Neuronal stem cell (in vitro differentiated cells): ENCODE measurements around the gene TXLNB.
"Not testable (repeated sequence)": the region's sequence is repeated elsewhere in the genome, so short reads cannot be mapped to it uniquely, and the experiment has no call there.

Experiments used
- DNase-seq: peaks from one replicate; pipeline ENCODE4 v3.0.0-alpha.2; 2013; ENCODE audit warnings: low spot score
- H2AFZ ChIP-seq: one replicate; pipeline ENCODE4 v1.6.1; 2013; ENCODE audit warnings: mild to moderate bottlenecking, low read length, inconsistent platforms
- H2AK5ac ChIP-seq: 2 replicates; pipeline ENCODE4 v1.6.1; 2013; ENCODE audit warnings: low read depth, mild to moderate bottlenecking, inconsistent platforms, low read length, moderate library complexity, mixed read lengths
- H2BK120ac ChIP-seq: 2 replicates; pipeline ENCODE4 v1.6.1; 2013; ENCODE audit warnings: low read depth, mild to moderate bottlenecking, inconsistent platforms, low read length, moderate library complexity, mixed read lengths
- H2BK12ac ChIP-seq: one replicate; pipeline ENCODE4 v1.6.1; 2013; ENCODE audit warnings: low read length, inconsistent platforms
- H2BK15ac ChIP-seq: 2 replicates; pipeline ENCODE4 v1.6.1; 2013; ENCODE audit warnings: mild to moderate bottlenecking, low read length, inconsistent platforms, mixed read lengths
- H2BK5ac ChIP-seq: one replicate; pipeline ENCODE4 v1.6.1; 2013; ENCODE audit warnings: inconsistent platforms, mild to moderate bottlenecking, low read length, moderate library complexity
- H3K14ac ChIP-seq: one replicate; pipeline ENCODE4 v1.6.1; 2013; ENCODE audit warnings: low read length, inconsistent platforms
- H3K18ac ChIP-seq: 2 replicates; pipeline ENCODE4 v1.6.1; 2013; ENCODE audit warnings: low read length, inconsistent platforms
- H3K23ac ChIP-seq: 2 replicates; pipeline ENCODE4 v1.6.1; 2013; ENCODE audit warnings: low read depth, mild to moderate bottlenecking, mixed read lengths, low read length, inconsistent platforms; ENCODE audit not compliant: poor library complexity
- H3K27ac ChIP-seq: replicated peaks from 3 replicates; pipeline ENCODE4 v1.5.1; 2013; ENCODE audit warnings: low read length, inconsistent platforms
- H3K27me3 ChIP-seq, 3 experiments: 2 replicates each; pipeline ENCODE4 v1.6.1; 2013; ENCODE audit warnings: low read length in 3 of 3, mild to moderate bottlenecking in 2 of 3, inconsistent platforms in 1 of 3, low read depth in 1 of 3, mixed read lengths in 1 of 3, moderate library complexity in 1 of 3; ENCODE audit not compliant: control insufficient read depth in 3 of 3, insufficient read depth in 3 of 3
- H3K36me3 ChIP-seq, 2 donors: replicated peaks in 1 of 2; 2 replicates each; pipeline ENCODE4 v1.6.1; 2013; ENCODE audit warnings: low read length in 2 of 2; ENCODE audit not compliant: control insufficient read depth in 2 of 2, insufficient read depth in 2 of 2
- H3K4ac ChIP-seq: 2 replicates; pipeline ENCODE4 v1.6.1; 2013; ENCODE audit warnings: inconsistent platforms, mild to moderate bottlenecking, low read length, moderate library complexity
- H3K4me1 ChIP-seq, 2 donors: 1 replicate in 1 of 2; 2 replicates in 1 of 2; pipeline ENCODE4 v1.6.1; 2013; ENCODE audit warnings: low read length in 2 of 2, low read depth in 1 of 2; ENCODE audit not compliant: control insufficient read depth in 2 of 2, insufficient read depth in 1 of 2
- H3K4me2 ChIP-seq: one replicate; pipeline ENCODE4 v1.6.1; 2013; ENCODE audit warnings: mild to moderate bottlenecking, low read length, inconsistent platforms; ENCODE audit not compliant: insufficient read depth, poor library complexity, severe bottlenecking
- H3K4me3 ChIP-seq, 2 donors: 2 replicates each; pipeline ENCODE4 v1.5.1; 2013; ENCODE audit warnings: low read length in 2 of 2, mild to moderate bottlenecking in 2 of 2, inconsistent platforms in 1 of 2, moderate library complexity in 1 of 2
- H3K79me1 ChIP-seq: one replicate; pipeline ENCODE4 v1.6.1; 2013; ENCODE audit warnings: low read depth, mild to moderate bottlenecking, inconsistent platforms, low read length, moderate library complexity
- H3K9ac ChIP-seq: one replicate; pipeline ENCODE4 v1.6.1; 2013; ENCODE audit warnings: mild to moderate bottlenecking, low read depth, low read length, inconsistent platforms; ENCODE audit not compliant: poor library complexity
- H3K9me3 ChIP-seq, 2 donors: replicated peaks in 1 of 2; 2 replicates each; pipeline versions ENCODE3 to v1.6.1; 2013; ENCODE audit warnings: low read length in 2 of 2, mild to moderate bottlenecking in 2 of 2, inconsistent platforms in 1 of 2, low read depth in 1 of 2, mixed read lengths in 1 of 2, moderate library complexity in 1 of 2; ENCODE audit not compliant: control insufficient read depth in 2 of 2, insufficient read depth in 1 of 2
- H4K8ac ChIP-seq: one replicate; pipeline ENCODE4 v1.6.1; 2013; ENCODE audit warnings: low read depth, mild to moderate bottlenecking, inconsistent platforms, low read length, moderate library complexity
- H4K91ac ChIP-seq: one replicate; pipeline ENCODE4 v1.6.1; 2013; ENCODE audit warnings: low read length, low read depth, mild to moderate bottlenecking, inconsistent platforms; ENCODE audit not compliant: poor library complexity
- WGBS, 2 donors: extraction: QIAGEN DNeasy Blood & Tissue Kit; methylation state at CpG; one replicate each; pipeline ENCODE4 v1.1.7; 2013; ENCODE audit warnings: missing lambda C conversion rate in 2 of 2, mixed read lengths in 1 of 2; ENCODE audit not compliant: insufficient read length in 2 of 2, insufficient replicate concordance in 1 of 2; ENCODE audit errors: extremely low coverage in 2 of 2; 5-methylcytosine and 5-hydroxymethylcytosine counted together

The TXLNB gene

DNA sequence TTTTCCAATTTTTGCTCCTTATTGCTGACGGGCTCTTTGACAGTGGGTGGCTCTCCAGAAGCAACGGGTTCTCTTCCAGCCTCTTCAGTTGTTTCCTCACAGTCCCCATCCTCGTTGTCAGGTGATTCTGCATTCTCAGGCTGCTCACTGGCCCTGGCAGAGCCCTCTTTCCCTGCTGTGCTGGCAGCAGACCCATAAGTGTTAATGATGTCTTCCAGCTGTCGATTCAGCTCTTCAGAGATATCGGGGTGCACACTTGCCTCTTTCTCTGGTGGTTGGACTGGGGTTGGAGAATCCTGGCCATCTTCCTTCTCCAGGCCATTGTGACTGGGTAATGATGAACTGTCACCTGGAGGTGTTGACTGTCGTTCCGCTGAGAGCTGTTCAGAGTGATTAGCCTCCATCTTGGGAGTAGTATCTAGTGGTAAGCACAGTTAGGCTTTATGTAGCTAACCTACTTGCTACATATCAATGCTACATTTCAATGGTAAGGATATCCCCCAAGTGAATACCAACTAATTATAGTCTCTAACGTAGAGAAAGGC lies 3.2 kb downstream of the TXLNB start:
- peaks cover 0 to 2% of the 10 kb centered on the region in 2 donors for H3K9me3 ChIP-seq
- no peak overlapping the region for H2AFZ ChIP-seq
- H2BK5ac ChIP-seq: no peak overlapping the region
- no peaks in the 10 kb centered on the region for H3K27me3 ChIP-seq
- H3K18ac ChIP-seq: no peak overlapping the region
- no peak overlapping the region for H3K9ac ChIP-seq
- H2BK12ac ChIP-seq: no peak overlapping the region
- no peak overlapping the region for H4K91ac ChIP-seq
- H2BK15ac ChIP-seq: no peak overlapping the region
- DNase-seq: no peak
- no peak overlapping the region for H4K8ac ChIP-seq
- no peak overlapping the region for H3K14ac ChIP-seq
- no CpG with 5 or more reads among the region's 8 CpGs for WGBS, 2 donors
- H3K4me1 ChIP-seq: peaks cover 5 to 19% of the 10 kb centered on the region in 2 donors
- no peak overlapping the region for H2AK5ac ChIP-seq
- no peak overlapping the region for H3K4me2 ChIP-seq
- H3K4ac ChIP-seq: no peak overlapping the region
- no peak overlapping the region for H3K4me3 ChIP-seq
- H3K23ac ChIP-seq: no peak overlapping the region
- no peak overlapping the region for H3K27ac ChIP-seq
- H2BK120ac ChIP-seq: no peak overlapping the region
- H3K79me1 ChIP-seq: no peaks in the 10 kb centered on the region
- H3K36me3 ChIP-seq: no peaks in the 10 kb centered on the region

DNA sequence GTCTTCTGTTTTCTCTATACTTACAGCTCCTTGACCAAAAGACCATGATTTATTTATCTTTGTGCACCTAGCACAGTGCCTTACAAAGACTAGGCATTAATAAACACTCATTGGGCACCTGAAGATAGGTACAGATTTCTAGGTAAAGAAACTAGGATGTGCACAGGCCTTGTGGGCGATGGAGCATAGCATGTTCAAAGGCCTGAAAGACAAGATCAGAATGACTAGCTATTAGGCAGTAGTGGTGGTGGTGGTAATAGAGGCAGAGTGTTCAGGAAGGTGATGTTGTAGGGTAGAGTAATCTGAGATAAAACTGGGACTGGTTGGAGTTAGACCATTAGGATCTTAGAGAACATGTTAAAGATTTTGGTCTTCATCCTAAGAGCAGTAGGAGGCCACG lies 3.9 kb downstream of the TXLNB start:
- Histone ChIP-seq H2BK12ac (no peak overlapping the region), H3K4ac (no peak overlapping the region), H2BK120ac (no peak overlapping the region), H2BK5ac (no peak overlapping the region), H2BK15ac (no peak overlapping the region), H3K4me2 (no peak overlapping the region), H3K23ac (no peak overlapping the region), H2AK5ac (no peak overlapping the region), H3K9me3 (peaks cover 0 to 2% of the 10 kb centered on the region in 2 donors), H3K14ac (no peak overlapping the region), H3K4me1 (peaks cover 5 to 19% of the 10 kb centered on the region in 2 donors), H4K91ac (no peak overlapping the region), H3K27ac (no peak overlapping the region), H2AFZ (no peak overlapping the region), H3K4me3 (no peak overlapping the region), H3K79me1 (no peaks in the 10 kb centered on the region), H3K9ac (no peak overlapping the region), H4K8ac (no peak overlapping the region), H3K18ac (no peak overlapping the region), H3K27me3 (no peaks in the 10 kb centered on the region), H3K36me3 (no peaks in the 10 kb centered on the region)
- no CpG with 5 or more reads among the region's 2 CpGs for WGBS, 2 donors
- no peak for DNase-seq

GRCh38 chr6:139286438-139286837 lies 5.4 kb downstream of the TXLNB start:
- not testable (repeated sequence) for H3K79me1 ChIP-seq, H3K4me2 ChIP-seq, H4K8ac ChIP-seq, H3K4me1 ChIP-seq, H3K4me3 ChIP-seq, H3K18ac ChIP-seq, H3K4ac ChIP-seq, H3K27ac ChIP-seq, H3K9ac ChIP-seq, H3K14ac ChIP-seq, H2AFZ ChIP-seq, H2BK12ac ChIP-seq, H3K36me3 ChIP-seq, H2BK5ac ChIP-seq, H3K27me3 ChIP-seq, H2BK120ac ChIP-seq, H3K9me3 ChIP-seq, H2AK5ac ChIP-seq, DNase-seq, H2BK15ac ChIP-seq, H4K91ac ChIP-seq, H3K23ac ChIP-seq
- no CpG with 5 or more reads among the region's 10 CpGs for WGBS, 2 donors

- Histone ChIP-seq H3K27ac (no peak overlapping the region), H2BK15ac (no peak overlapping the region), H3K18ac (no peak overlapping the region), H3K79me1 (no peaks in the 10 kb centered on the region), H3K4ac (no peak overlapping the region), H2BK120ac (no peak overlapping the region), H3K9ac (no peak overlapping the region), H3K23ac (no peak overlapping the region), H3K27me3 (no peaks in the 10 kb centered on the region), H4K8ac (no peak overlapping the region), H2AFZ (no peak overlapping the region), H3K4me2 (no peak overlapping the region), H3K14ac (no peak overlapping the region), H3K9me3 (peaks cover 0 to 2% of the 10 kb centered on the region in 2 donors), H2BK12ac (no peak overlapping the region), H3K4me3 (no peak overlapping the region), H3K36me3 (no peaks in the 10 kb centered on the region), H2AK5ac (no peak overlapping the region), H2BK5ac (no peak overlapping the region), H4K91ac (no peak overlapping the region), H3K4me1 (peaks cover 0 to 3% of the 10 kb centered on the region in 2 donors)
- no peak for DNase-seq
- WGBS, 2 donors: no CpG with 5 or more reads among the region's 6 CpGs
Measured at GRCh38 chr6:139285590-139285989, 6.2 kb downstream of the TXLNB start.
